GM21390 (cell line): ENCODE data around the gene KRTAP10-2.

Experiments
- ATAC-seq: cut with Tn5 transposase; IDR thresholded peaks from one replicate; pipeline ENCODE4 v1.9.1; 2021; ENCODE audit not compliant: unreplicated experiment

KRTAP10-2 gene

GRCh38 chr21:44515359-44516165 lies 35.7 kb downstream of the KRTAP10-2 start:
- ATAC-seq: no peak

- no peak for ATAC-seq
Measured at GRCh38 chr21:44514746-44515358, 36.5 kb downstream of the KRTAP10-2 start.

- no peak for ATAC-seq
Measured at GRCh38 chr21:44514218-44514520, 37.1 kb downstream of the KRTAP10-2 start.

- no peak for ATAC-seq
Measured at GRCh38 chr21:44513389-44514217, 37.7 kb downstream of the KRTAP10-2 start.

DNA sequence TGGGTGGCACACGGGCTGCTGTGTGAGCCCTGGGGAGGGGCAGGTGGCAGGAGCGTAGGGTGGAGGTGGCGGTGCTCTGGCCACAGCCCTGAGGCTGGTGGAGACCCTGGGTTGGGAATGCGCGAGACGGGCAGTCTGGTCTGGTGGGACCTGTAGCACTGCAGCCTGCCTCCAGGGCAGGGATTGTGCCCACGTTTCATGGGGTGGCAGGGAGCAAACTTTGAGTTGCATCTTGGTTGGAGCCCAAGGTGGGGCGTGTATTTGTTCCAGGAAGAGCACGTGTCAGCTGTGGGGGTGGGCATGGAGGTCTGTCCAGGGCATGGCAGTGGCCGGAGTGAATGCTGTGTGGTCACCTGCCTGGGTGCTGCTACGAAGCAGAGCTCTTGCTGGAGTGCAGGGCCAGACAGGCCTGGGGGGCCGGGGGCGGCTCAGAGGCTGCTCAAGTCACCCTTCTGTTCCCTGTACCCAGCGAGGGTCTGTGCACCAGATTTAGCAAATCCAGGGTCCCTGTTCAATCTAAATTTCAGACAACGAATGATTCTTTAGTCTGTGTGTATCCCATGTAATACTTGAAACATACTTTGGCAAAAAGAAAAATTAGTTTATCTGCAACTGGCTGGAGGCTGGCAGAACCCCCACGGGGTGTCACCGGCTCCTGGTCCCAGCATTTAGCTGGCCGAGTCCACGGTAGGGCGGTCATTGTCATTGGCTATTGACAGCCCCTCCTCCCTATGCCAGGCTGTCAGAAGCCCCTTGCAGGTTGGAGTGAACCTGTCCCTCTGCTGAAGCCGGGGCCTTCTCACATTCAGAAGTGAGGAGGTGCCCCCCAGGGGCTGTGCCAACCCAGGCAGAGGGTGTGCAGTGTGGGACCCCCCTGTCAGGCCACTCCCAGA lies 38.6 kb downstream of the KRTAP10-2 start:
- ATAC-seq: no peak

DNA sequence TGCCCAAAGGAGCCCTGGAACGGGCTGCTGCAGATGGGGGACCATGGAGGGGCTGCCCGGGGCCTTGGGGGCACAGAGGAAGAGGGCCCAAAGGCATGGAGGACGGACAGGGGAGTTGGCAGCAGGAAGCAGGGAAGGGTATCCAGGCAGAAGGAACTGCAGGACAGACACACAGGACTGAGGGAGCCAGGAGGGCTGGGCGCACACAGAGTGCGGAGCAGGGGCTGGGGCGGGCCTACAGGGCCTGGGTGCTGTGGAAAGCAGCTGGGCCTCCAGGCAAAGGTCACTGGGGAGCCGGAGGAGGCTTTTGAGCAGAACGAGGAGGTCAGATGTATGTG lies 39.4 kb downstream of the KRTAP10-2 start:
- no peak for ATAC-seq

DNA sequence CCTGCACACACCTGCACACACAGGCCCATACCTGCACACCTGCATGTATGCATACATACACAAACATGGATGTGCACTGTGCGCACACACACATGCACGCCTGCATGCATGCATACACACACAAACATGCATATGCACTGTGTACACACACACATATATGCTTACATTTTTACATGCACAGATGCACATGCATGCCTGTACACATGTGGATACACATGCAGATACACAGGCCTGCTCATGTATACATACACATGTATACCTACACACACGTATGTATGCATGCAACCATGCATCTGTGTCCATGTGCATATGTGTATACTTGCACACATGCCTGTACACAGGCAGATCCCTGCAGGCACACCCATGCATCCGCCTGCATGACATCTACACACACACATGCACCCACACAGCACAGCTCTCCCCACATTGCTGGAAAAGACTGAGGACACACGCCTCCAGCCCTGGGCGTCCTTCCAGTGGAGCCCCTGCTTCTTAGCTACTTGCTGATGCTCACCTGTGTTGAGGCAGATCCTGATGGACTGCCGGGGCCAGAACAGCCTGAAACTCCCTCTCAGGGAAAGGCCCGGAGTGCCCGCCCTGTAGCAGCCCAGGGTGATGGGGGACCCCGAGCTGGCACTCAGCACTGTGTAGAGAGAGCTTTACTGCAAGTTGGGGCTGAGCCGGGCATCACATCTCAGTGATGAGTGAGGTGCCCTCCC lies 39.9 kb downstream of the KRTAP10-2 start:
- ATAC-seq: no peak

DNA sequence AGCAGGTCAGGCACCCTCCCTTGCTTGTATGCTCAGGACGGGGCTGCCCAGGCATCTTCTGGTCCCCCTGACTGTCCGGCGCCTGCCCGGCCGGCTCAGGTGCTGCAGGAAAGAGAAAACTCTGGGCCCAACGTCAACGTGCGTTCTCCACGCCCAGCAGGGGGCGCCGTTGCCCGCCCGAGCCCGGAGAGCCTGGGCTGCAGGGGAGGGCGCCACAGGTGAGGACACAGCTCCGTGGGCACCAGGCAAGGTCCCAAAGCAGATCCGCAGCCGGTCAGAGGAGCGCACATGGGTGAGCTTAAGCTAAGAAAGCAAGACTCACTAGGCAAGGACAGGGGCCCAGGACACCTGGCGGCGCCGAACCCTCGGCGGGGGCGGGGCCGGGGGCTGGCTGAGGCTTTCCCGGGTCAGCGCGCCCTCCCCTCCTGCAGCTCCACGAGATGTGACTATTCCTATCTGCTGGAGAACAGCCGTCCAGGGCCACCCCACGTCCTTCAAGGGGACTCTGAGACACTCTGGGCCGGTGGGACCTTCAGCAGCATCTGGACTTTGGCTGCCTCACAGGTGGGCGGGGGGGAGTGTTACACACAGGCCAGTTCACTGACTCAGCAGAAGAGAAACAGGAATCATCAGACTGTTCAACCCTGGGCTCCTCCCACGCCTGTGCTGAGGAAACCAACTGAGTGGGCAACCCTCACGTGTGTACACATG lies 40.6 kb downstream of the KRTAP10-2 start:
- ATAC-seq: no peak

DNA sequence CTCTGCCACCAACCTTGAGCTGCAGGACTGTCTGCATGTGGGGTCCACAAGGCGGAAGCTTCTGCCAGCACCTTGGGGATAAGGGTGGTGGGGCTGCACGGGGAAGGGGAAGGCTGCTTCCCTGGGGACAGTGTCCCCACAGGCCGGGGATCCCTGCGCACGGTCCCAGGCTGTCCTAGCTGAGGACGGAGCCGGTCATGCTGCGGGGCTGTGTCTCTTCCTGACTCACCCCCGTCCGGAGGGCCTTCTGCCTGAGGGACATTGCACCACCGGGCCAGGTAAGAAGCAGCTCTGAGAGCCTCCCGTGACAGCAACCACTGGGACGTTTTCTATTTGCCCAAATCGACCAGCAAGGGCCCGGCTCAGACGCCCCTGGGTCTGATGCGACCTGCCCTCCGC lies 41.2 kb downstream of the KRTAP10-2 start:
- ATAC-seq: no peak

- no peak for ATAC-seq
Measured at GRCh38 chr21:44509539-44509938, 41.8 kb downstream of the KRTAP10-2 start.

DNA sequence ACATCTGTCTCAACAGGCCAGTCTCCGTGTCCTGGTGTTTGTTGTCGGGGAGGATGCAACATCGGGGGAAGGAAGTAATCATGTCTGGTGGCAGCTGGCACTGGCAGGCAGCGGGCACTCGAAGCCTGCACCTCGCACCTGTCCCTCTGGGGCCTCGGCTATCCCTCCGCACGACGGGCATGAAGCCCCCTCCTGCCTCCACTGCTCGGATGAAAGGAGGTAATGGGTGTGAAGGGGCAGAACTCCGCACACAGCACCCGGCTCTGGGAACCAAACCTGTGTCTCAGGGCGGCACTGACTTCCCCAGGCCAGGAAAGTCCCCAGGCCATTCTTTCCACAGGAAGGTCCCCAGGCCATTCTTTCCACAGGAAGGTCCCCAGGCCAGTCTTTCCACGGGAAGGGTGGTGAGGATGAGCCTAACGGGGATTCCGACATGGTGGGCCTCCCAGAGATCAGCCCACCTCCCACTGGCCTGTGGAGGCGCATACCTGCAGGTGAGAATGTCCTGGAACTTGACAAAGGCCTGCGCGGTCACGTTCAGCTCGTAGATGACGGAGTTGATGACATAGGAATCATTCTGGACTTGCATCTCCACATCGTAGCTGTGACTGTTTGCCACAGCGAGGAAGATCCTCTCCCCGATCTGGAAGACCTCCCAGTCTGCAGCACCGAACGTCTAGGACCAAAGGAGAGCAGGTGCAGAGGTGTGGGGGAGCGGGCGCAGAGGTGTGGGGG lies 42.4 kb downstream of the KRTAP10-2 start:
- no peak for ATAC-seq

DNA sequence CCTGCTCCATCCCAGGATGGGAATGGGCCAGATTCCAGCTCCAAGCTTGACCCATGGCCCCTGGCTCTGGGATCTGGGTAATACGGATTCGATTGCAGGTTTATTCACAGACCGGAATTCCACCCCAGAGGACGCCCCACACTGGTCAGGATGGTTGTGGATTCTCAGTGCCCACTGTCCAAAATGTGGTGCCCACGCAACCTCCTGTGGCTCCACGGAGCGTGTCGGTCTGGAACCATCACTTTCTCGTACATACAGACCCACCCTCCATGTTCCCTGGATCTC lies 42.9 kb downstream of the KRTAP10-2 start:
- ATAC-seq: no peak

- ATAC-seq: no peak
Measured at GRCh38 chr21:44507673-44508425, 43.5 kb downstream of the KRTAP10-2 start.

- no peak for ATAC-seq
Measured at GRCh38 chr21:44506279-44507255, 44.7 kb downstream of the KRTAP10-2 start.

DNA sequence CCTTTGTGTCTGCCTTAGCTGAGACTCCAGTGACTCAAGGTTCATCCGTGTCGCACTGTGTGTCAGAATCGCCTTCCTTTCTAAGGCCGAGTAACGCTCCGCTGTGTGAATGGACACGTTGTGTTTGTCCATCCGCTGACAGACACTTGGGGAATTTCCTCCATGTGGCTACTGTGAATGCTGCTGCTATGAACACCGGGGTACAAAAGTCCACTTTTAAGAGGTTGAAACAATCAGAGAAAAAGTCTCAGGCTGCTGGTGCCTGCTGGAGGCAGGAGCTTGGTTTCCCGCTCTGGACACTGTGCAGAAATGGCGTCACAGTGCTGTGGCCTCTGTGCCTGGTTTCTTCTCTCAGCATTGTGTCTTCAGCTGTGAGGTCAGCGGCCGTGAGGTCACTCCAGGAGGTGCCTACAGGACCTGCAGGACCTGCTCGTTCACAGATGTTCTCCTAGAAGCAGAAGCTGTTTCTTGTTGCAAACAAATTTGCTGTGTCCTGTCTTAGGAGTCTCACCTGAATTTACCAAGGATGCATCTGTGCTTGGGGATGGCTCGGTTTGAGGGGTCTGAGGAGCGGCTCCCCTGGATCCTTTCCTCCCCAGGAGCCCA lies 45.5 kb downstream of the KRTAP10-2 start:
- no peak for ATAC-seq

GRCh38 chr21:44503901-44504399 lies 47.4 kb downstream of the KRTAP10-2 start:
- no peak for ATAC-seq
